M059J (cell line): ENCODE measurements around the gene ATP11A. TPM values are rescaled to one million over a fixed set of nuclear protein-coding genes. Genes with fewer than 3 reads are reported as not detected.

Experiments used
- DNase-seq: peaks from one replicate; pipeline ENCODE4 v3.0.0-alpha.2; 2012; ENCODE audit warnings: low read depth
- total RNA-seq: library from RNA; depleted of rRNA; stranded (reverse); fragments of >200 nt; shearing (Covaris generic); gene quantifications from 2 replicates; pipeline ENCODE4 v1.2.3, GENCODE V29; 2014

Gene ATP11A
- total RNA-seq, 1 experiment from 2014 or later: 6.0 TPM

GRCh38 chr13:112759827-112760226, 70.0 kb downstream of the ATP11A start:
- no peak for DNase-seq

- no peak for DNase-seq
These were observed 70.6 kb downstream of the ATP11A start for GRCh38 chr13:112760435-112760834.

DNA sequence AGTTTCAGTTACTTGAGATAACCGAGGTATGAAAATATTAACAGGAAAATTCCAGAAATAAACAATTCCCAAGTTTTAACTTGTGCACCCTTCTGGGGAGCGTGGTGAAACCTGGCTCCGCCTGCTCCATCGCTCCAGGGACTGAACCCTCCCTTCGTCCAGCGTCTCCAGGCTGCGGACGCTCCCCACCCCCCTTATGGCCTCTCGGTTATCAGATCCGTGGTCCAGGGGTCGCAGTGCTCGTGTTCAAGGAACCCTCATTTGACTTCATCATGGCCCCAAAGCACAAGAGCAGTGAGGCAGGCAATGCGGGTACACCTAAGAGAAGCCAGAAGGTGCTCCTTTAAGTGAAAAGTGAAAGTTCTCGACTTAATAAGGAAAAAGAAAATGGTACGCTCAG, 71.1 kb downstream of the ATP11A start:
- DNase-seq: no peak

GRCh38 chr13:112761701-112762689, 72.2 kb downstream of the ATP11A start:
- DNase-seq: no peak

DNA sequence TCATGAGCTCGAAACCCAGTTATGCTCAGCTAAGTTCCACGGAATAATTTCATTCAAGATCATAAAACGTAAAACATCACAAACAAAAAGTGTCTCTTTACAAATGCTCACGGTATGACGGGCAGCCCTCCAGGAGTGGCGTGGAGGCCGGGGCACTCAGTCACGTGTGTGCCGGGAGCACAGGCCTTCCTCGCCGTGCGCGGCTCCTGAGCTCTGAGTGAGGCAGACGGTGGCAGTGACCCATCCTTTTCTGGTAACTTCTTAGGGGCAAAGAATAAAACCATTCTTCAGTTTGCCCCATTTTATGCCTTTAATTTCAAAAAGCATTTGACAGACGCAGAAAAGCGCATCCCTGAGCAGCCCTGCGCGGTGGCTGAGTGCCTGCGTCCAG, 72.8 kb downstream of the ATP11A start:
- DNase-seq: no peak

- DNase-seq: no peak
These were observed 74.2 kb downstream of the ATP11A start for GRCh38 chr13:112764028-112764427.

- DNase-seq: no peak
These were observed 75.2 kb downstream of the ATP11A start for GRCh38 chr13:112764864-112765561.

- no peak for DNase-seq
These were observed 75.9 kb downstream of the ATP11A start for GRCh38 chr13:112765731-112766130.

DNA sequence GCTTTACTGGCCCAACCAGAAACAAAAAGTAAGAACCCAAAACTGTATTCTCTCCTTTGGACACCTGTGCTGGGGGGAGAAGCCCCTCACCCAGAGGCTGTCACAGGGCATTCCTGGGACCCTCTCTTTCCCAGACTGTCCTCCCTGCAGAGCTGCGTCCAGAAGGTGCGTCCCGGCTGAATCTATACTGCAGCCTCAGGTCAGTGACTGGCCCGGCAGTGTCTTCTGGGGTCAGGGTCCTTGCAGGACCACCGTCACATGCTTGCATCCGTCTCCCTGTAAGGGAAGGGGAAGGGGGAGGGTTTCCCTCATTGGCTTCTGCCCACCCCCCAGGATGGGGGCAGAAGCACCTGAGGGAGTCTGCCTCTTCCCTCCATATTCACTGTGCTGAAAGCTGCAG, 76.5 kb downstream of the ATP11A start:
- DNase-seq: no peak

DNA sequence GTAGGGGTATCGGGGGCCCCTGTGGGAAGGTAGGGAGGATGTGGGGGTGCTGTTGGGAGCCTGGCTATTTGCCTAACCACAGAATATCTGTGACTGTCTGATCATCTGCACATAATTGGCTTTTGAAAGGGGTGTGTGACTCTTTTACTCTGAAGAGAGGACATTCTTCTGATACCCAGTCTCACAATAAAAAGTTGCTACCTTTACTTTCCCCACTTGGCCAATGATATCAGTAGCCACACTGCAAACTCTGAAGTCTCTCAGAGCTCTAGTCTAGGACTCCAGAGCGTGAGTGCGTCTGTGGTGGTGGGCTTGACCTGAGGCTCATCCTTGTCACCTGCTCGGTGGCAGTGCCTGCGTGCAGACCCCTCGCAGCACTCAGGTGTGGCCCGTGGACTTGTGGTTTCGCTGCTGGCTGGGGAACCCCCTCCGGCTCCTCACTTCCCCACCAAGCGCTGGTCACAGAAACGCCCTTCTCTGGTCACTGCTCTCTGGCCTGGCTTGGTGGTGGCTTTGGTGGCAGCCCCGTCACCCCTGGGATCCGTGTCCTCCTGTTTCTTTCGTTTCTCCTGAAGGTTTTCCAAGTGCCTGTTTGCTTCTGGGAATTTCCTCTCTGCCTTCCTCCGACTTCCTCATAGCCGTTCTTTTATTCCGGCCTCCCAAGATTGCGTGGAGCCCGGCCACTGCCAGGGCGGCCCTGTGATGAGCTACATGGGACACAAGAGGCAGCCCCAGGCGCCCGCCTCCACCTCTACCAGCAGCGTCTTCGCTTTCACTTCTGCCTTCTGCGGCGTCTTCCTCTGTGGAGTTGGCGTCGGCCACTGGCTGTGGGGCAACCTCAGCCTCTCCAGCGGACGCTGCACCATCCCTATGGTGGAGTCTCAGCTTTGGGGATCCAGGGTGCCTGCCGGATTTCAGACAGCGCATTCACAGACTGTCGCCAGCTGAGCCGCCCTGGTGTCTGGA, 78.0 kb downstream of the ATP11A start:
- DNase-seq: no peak

DNA sequence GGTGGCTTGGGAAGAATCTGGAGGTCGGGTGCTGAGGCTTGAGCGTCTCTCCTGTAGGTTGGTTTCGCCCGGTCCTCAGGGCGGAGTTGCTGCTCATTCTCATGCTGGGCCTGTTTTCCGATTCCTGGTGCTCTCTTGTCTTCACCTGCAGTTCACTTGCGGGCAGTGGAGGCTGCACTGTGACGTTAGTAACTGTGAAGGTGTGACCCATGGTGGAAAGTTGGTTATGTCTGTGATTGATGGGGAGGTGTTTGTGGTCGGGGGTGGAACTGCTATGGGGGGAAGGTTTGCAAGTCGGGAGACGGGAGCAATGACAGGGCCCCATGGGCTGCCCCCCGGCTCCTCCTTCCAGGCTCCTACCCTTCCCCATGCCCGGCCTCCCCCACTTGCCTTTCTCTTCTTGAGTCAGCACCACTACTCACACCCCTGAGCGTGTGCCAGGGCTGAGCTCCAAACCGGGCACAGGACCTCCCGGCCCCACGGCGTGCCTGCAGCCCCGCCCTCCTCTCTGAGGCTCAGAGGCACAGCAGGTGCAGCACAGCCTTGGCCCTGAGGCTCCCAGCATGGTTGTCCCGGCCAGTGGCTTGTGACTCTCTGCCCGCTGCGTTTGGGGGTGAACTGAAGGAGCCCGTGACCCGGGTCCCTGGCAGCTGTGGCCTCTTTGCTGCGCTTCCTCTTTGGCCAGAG, 79.1 kb downstream of the ATP11A start:
- DNase-seq: no peak

DNA sequence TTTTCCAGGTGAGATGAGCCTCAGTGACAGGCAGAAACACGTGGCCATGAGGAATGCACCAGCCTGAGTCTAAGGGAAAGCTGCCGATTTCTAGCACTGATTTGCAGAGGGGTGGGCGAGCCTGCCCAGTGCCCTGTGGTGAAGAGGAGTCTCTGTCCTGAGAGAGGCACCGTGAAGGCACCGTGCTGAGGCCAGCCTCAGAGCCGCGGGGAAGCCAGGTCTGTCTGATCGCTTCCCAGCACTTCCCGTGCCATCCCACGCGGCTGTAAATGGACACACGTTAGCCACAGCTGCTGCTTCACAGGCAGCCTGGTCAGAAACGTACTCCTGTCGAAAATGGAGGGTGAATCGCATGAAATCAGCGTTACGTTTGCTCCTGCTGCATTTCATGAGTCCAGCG, 79.8 kb downstream of the ATP11A start:
- DNase-seq: no peak

DNA sequence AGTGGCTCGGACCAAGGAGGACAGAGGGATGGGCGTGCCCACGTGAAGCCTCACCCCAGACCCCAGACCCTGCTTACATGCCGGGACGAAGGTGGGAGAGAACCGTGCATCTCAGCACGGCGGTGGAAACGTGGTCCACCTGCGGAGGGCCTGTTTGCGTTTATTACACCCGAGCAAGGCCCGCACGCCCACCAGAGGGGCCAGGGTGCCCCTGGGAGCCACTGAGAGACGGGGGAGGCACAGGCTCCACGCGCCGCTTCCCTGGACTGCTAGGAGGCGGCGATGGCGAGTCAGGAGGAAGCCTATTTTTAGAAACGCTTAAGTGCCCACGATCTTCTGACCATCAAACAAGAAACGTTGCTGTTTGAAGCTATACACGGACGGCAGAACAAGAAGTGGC, 80.7 kb downstream of the ATP11A start:
- DNase-seq: no peak

DNA sequence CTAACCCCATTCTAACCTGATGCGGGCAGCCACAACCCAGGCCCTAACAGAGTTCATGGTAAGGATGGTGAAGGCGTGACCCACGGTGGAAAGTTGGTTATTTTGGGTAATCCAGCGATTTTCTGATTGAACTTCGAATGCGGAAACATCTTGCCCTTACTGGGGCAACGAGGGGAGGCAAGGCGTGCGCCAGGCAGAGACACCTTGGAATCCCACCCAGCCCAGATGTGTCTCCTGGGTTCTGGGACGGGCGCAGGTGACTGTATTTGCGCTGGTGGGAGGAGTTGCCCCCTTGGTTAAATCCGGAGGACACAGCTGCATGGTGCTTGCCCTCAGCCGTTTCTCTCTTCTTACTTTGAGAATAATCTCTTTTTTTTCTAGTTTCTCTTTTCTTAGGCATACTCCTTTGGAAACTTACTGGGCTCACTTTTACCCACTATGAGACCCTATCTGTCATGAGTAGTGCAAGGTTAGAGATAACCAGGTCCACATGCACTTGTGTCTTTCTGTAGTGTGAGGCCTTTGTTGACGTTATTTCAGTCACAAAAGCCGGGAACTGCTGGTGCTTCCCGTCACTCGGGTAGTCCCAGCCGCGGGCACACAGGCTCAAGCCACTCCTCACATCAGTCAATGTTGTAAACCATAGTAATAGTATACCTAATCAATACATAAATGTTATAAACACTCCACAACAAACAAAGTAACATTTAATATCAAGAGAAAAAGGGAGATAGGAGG, 81.5 kb downstream of the ATP11A start:
- DNase-seq: no peak

DNA sequence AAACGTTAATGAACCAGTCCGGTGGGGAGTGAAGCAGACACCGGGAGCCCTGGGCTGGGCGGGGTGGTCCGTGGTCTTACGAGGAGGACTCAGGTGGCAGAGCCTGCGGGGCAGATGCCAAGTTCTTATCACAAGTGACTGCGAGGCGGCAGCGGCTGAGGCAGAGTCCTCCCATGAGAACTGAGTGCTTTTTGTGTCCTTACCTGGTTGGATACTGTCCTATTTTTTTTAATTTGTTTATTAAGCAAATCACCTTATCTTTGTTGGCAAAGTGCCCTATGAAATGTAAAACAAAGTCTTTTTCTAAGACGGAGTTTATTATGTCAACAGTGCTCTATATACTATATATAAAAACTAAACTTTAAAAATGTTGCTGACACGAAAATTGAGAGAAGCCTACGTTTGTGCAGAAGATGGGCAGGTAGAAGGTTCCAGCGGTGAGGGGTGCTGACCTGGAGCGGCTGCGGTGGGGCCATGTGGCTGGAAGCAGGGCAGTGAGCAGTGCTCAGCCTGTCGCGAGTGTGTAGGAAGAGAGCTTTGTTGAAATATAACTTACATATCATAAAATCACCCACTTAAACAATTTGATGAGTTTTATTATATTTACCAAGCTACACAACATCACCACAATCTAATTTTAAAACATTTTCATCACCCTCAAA, 82.2 kb downstream of the ATP11A start:
- no peak for DNase-seq

GRCh38 chr13:112772539-112772909, 82.7 kb downstream of the ATP11A start:
- no peak for DNase-seq

DNA sequence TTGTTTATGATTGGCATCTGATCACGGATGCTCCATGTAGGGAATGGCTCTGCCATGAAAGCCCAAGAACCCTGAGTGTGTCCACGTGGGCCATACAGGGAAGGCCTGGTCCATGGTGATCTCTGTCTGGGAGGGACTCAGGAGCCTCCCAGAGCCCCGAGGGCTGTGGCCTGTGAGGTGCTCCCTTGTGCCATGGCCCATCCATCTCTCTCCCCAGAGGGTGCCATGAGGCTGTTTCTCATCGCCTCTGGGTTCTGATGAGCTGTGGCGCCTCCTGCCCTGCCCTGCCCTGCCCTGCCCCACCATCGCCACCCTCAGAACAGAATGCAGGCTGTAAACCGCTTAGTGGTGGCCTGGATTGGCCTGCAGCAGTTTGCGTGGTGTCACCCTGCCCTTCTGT, 83.1 kb downstream of the ATP11A start:
- no peak for DNase-seq

DNA sequence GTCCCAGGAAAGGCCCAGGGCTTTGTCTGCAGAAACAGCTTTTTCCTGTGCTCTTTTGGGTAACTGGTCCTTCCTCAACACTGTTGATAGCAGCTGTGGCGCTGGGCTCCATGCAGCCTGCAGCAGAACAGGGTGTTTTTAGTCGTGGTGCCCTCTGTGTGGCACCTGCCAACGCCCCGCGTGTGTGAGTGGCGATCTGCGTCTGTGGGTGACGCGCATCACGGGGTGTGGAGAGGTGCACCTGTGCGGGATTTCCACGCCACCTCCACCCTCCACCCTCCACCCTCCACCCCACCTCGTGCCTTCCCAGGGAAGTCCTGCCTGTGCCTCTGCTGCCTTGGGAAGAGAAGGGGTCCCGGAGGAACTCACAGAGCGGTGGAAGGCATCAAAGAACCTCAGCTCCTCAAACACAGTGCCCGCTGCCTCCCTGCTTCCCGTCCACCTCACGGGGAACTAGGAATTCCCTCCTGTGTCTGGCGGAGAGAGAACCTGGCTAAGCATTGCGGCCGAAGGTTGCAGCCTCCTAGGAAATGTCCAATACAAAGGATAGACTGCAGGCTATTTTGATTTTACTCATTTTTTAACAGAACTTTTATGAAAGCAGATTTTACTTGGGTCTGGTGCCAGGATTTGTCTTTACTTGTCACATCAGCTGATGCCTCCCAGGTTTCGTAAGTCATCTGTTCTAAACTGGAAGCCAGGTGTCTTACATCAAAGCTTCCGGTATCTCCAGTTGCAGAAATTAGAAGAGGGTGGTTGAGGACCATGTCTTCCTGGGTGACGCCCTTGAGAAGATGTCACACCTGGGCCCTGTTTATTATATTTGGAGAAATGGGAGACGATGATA, 84.0 kb downstream of the ATP11A start:
- no peak for DNase-seq

DNA sequence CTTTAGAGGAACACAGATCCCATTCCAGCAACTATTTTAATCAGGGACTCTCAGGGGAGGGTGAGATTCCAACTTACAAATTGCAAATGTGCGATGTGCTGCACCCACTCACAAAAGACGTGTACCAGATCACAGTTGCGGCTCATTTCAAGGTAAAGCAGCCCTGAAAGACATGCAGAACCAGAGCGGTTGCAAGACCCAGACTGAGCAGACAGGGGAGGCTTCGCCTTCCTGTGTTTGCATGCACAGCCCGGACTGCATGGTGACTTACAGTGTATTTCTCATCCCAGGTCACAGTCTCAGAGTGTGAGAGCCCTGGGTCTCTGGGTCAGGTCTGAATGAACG, 84.6 kb downstream of the ATP11A start:
- no peak for DNase-seq
